Sigmoid colon (tissue), 7 donors: ENCODE measurements around the gene ANG. TPM values are rescaled to one million over a fixed set of nuclear protein-coding genes. Genes with fewer than 3 reads are reported as not detected.
A peak's percentile ranks its signal among the peaks of the same experiment; 100 is the strongest.

ENCODE experiments used
- DNase-seq: peaks from one replicate; pipeline ENCODE4 v3.0.0-alpha.2; 2019
- H3K27ac ChIP-seq, 4 donors: fragments of 200-600 bp; sonication (generic); one replicate each; pipeline ENCODE4 v1.5.1; 2016 to 2019; ENCODE audit warnings: mild to moderate bottlenecking in 1 of 4
- H3K27me3 ChIP-seq, 3 donors: fragments of 200-600 bp; sonication (generic); one replicate each; pipeline ENCODE4 v1.5.1; 2019; ENCODE audit warnings: mild to moderate bottlenecking in 1 of 3
- H3K36me3 ChIP-seq, 4 donors: fragments of 200-600 bp; sonication (generic); one replicate each; pipeline ENCODE4 v1.5.1; 2016 to 2019
- H3K4me1 ChIP-seq, 4 donors: fragments of 200-600 bp; sonication (generic); one replicate each; pipeline ENCODE4 v1.5.1; 2017 to 2019
- H3K4me3 ChIP-seq, 4 donors: fragments of 200-600 bp; sonication (generic); one replicate each; pipeline ENCODE4 v1.5.1; 2017 to 2019; ENCODE audit warnings: mild to moderate bottlenecking in 2 of 4, moderate library complexity in 1 of 4
- H3K9me3 ChIP-seq, 4 donors: fragments of 200-600 bp in 3 of 4; sonication (generic) in 3 of 4; one replicate each; pipeline versions ENCODE4 v1.5.1 to v1.6.1; 2013 to 2019
- CTCF ChIP-seq, 4 experiments: fragments of 450-650 bp in 3 of 4; fragments of 200-600 bp in 1 of 4; IDR thresholded peaks; one replicate each; pipeline ENCODE4 v1.5.1; 2016 to 2019; ENCODE audit warnings: antibody characterized with exemption in 4 of 4, mild to moderate bottlenecking in 3 of 4, moderate library complexity in 2 of 4
- EP300 ChIP-seq, 4 donors: sonication (generic); formaldehyde crosslinking; IDR thresholded peaks; one replicate each; pipeline ENCODE4 v1.6.1; 2017; ENCODE audit warnings: antibody characterized with exemption in 4 of 4
- POLR2A ChIP-seq, 2 donors: fragments of 450-650 bp; IDR thresholded peaks; one replicate each; pipeline ENCODE4 v1.6.1; 2016; ENCODE audit warnings: antibody characterized with exemption in 2 of 2, mild to moderate bottlenecking in 2 of 2, moderate library complexity in 2 of 2
- POLR2AphosphoS5 ChIP-seq, 4 donors: sonication (generic); formaldehyde crosslinking; IDR thresholded peaks; one replicate each; pipeline ENCODE4 v1.6.1; 2017; ENCODE audit warnings: antibody characterized with exemption in 4 of 4
- WGBS, 2 donors: extraction: QIAGEN DNeasy Blood & Tissue Kit; methylation state at CpG; one replicate each; pipeline ENCODE4 v1.1.7; 2013; 5-methylcytosine and 5-hydroxymethylcytosine counted together
- intact Hi-C: fragments of 100-400 bp; cut with DNase I; formaldehyde crosslinking; loops from one replicate; pipeline ENCODE4 v1.15.1; 2023
- polyA plus RNA-seq, 3 donors: library from polyadenylated mRNA; stranded (reverse); fragments of 200-250 nt; gene quantifications; one replicate each; pipeline ENCODE4 v1.2.3, GENCODE V29; 2013
- total RNA-seq, 4 donors: library from RNA; depleted of rRNA; stranded (reverse); fragments of >200 nt; gene quantifications; one replicate each; pipeline ENCODE4 v1.1.0, GENCODE V29; 2016
- donor health status: healthy with polysubstance abuse.
- donor health status: Bipolar disorder and iron deficiency.
- donor health status: healthy.

Gene ANG
- total and polyA plus RNA-seq, 7 donors = 13.3 to 44.4 (median 22.2) TPM

DNA sequence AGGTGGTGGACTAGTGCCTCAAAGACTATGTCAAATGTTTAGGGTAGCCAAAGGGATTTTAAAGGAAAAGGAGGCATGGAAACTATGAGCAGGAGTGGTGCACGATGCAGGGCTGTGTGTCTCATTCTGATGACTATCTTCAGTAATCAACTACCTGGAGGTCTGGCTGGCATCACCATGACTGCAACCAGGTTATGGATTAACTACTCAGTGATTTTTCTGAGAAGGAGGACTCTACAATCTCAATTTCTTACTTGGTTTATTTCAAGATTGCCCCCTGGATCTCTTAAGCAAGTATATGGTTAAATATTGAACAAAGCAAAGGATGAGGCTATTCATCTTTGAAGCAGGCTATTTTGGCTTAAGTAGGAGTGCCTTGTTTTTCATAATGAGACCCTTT is 38.0 kb downstream of the ANG start:
- WGBS, 2 donors = 77 to 88% methylated on average over 1 of the region's 1 CpG
- intact Hi-C loops = no loop called here
- no peak overlapping the region for H3K4me3 ChIP-seq
- DNase-seq = no peak
- no peaks in the 10 kb centered on the region for H3K36me3 ChIP-seq
- no peaks in the 10 kb centered on the region for H3K4me1 ChIP-seq
- H3K9me3 ChIP-seq = no peaks in the 10 kb centered on the region
- H3K27ac ChIP-seq = no peak overlapping the region
- peaks cover 0 to 17% (median 0%) of the 10 kb centered on the region in 3 donors for H3K27me3 ChIP-seq
- TF ChIP-seq POLR2A (IDR thresholded peaks at IDR 0.05) = no peak
- TF ChIP-seq CTCF (IDR thresholded peaks at IDR 0.05) = no peak
- no peak for TF ChIP-seq EP300 (IDR thresholded peaks at IDR 0.05)
- TF ChIP-seq POLR2AphosphoS5 (IDR thresholded peaks at IDR 0.05) = no peak

DNA sequence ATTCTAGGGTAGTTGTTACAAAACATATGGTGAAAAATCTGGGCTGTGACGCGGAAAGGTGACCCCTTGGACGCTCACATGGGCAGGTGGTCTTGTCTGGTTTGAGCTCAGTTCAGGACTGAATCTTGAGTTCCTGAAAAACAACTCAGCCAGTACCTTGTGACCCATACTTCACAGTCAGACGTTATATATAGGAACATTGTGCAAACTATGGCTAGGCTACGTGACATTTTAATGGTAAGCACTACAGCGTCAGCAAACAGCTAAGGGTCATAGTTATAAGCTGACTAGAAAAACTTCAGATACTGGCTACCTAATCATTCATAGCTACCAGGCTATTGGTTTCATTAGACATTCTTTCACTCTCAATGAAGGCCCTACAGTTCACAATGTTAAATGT is 42.3 kb downstream of the ANG start:
- WGBS, 2 donors = 75 to 77% methylated on average over 6 of the region's 6 CpGs
- Histone ChIP-seq H3K9me3 (no peaks in the 10 kb centered on the region), H3K36me3 (no peaks in the 10 kb centered on the region), H3K27me3 (no peaks in the 10 kb centered on the region), H3K4me1 (no peaks in the 10 kb centered on the region), H3K4me3 (no peak overlapping the region), H3K27ac (no peak overlapping the region)
- no peak for DNase-seq
- no peak for TF ChIP-seq POLR2A (IDR thresholded peaks at IDR 0.05)
- TF ChIP-seq POLR2AphosphoS5 (IDR thresholded peaks at IDR 0.05) = no peak
- TF ChIP-seq EP300 (IDR thresholded peaks at IDR 0.05) = no peak
- no peak for TF ChIP-seq CTCF (IDR thresholded peaks at IDR 0.05)
- intact Hi-C loops = no loop called here

- DNase-seq = no peak
- Histone ChIP-seq H3K9me3 (no peaks in the 10 kb centered on the region), H3K36me3 (no peaks in the 10 kb centered on the region), H3K4me3 (no peak overlapping the region), H3K27me3 (no peaks in the 10 kb centered on the region), H3K4me1 (no peaks in the 10 kb centered on the region), H3K27ac (peak overlapping the region in 1 of 4 donors; percentile 43)
- TF ChIP-seq CTCF (IDR thresholded peaks at IDR 0.05) = no peak
- TF ChIP-seq POLR2A (IDR thresholded peaks at IDR 0.05) = no peak
- no peak for TF ChIP-seq POLR2AphosphoS5 (IDR thresholded peaks at IDR 0.05)
- no peak for TF ChIP-seq EP300 (IDR thresholded peaks at IDR 0.05)
- intact Hi-C loops = no loop called here
- WGBS, 2 donors = 92 to 96% methylated on average over 5 of the region's 5 CpGs
Observed at GRCh38 chr14:20732477-20732876, 43.9 kb downstream of the ANG start.

GRCh38 chr14:20732979-20733635 is 44.5 kb downstream of the ANG start:
- no peak for DNase-seq
- Histone ChIP-seq H3K36me3 (no peaks in the 10 kb centered on the region), H3K27me3 (no peaks in the 10 kb centered on the region), H3K27ac (peak overlapping the region in 1 of 4 donors; percentile 43), H3K9me3 (no peaks in the 10 kb centered on the region), H3K4me1 (no peaks in the 10 kb centered on the region), H3K4me3 (no peak overlapping the region)
- TF ChIP-seq POLR2A (IDR thresholded peaks at IDR 0.05) = no peak
- TF ChIP-seq CTCF (IDR thresholded peaks at IDR 0.05) = no peak
- TF ChIP-seq EP300 (IDR thresholded peaks at IDR 0.05) = no peak
- no peak for TF ChIP-seq POLR2AphosphoS5 (IDR thresholded peaks at IDR 0.05)
- WGBS, 2 donors = 72 to 74% methylated on average over 6 of the region's 6 CpGs
- intact Hi-C loops = no loop called here
